ENCODE data around the gene FAM9C. TPM values are rescaled to one million over a fixed set of nuclear protein-coding genes. Genes with fewer than 3 reads are reported as not detected.

The FAM9C gene
- total RNA-seq, 1 experiment from 2014 or later = not detected

- in situ Hi-C loops (cut with HindIII; ENCODE audit: low pct_unique_long_range_greater_than_20kb, low sequenced_read_pairs) (no loop called here), intact Hi-C loops (cut with micrococcal nuclease; ENCODE audit: unreplicated experiment) (no loop called here)
- Histone ChIP-seq H3K9me3 (ENCODE audit: control insufficient read depth, insufficient read depth, low read depth, low read length) (no peaks in the 10 kb centered on the region), H3K27me3 (ENCODE audit: control insufficient read depth, insufficient read depth, low read length) (no peaks in the 10 kb centered on the region), H3K4me1 (ENCODE audit: control insufficient read depth, insufficient read depth, low read length) (no peaks in the 10 kb centered on the region), H3K27ac (ENCODE audit: low read length) (no peak overlapping the region), H3K36me3 (ENCODE audit: control insufficient read depth, insufficient read depth, low read length) (no peaks in the 10 kb centered on the region), H3K4me3 (ENCODE audit: low read depth in 2 of 2, low read length in 2 of 2) (no peak overlapping the region)
- ChIA-PET CTCF (no interaction called here), POLR2A (no interaction called here)
- no TSS peak for BruUV-seq (replicated peaks)
- ATAC-seq = no peak
- TF ChIP-seq REST (IDR thresholded peaks at IDR 0.05; ENCODE audit: insufficient read depth in 1 of 2, low read depth in 2 of 2, low read length in 1 of 2) (no peak), CTCF (IDR thresholded peaks at IDR 0.05) (no peak), POLR2AphosphoS5 (IDR thresholded peaks at IDR 0.05; ENCODE audit: low read depth, low read length) (no peak)
- DNase-seq (ENCODE audit: low read depth, low spot score) = no peak
Observed at GRCh38 chrX:13068651-13069050, 24.2 kb upstream of the FAM9C start.

- in situ Hi-C loops (cut with HindIII; ENCODE audit: low pct_unique_long_range_greater_than_20kb, low sequenced_read_pairs) (no loop called here), intact Hi-C loops (cut with micrococcal nuclease; ENCODE audit: unreplicated experiment) (no loop called here)
- H3K36me3 ChIP-seq (ENCODE audit: control insufficient read depth, insufficient read depth, low read length) = no peaks in the 10 kb centered on the region
- ATAC-seq (no peak), DNase-seq (ENCODE audit: low read depth, low spot score) (no peak)
- ChIA-PET CTCF (no interaction called here), POLR2A (no interaction called here)
- no peak overlapping the region for H3K27ac ChIP-seq (ENCODE audit: low read length)
- H3K4me1 ChIP-seq (ENCODE audit: control insufficient read depth, insufficient read depth, low read length) = no peaks in the 10 kb centered on the region
- BruUV-seq (replicated peaks) = no TSS peak
- H3K27me3 ChIP-seq (ENCODE audit: control insufficient read depth, insufficient read depth, low read length) = no peaks in the 10 kb centered on the region
- no peak for TF ChIP-seq POLR2AphosphoS5 (IDR thresholded peaks at IDR 0.05; ENCODE audit: low read depth, low read length)
- TF ChIP-seq SIN3A (IDR thresholded peaks at IDR 0.05; ENCODE audit: borderline replicate concordance, insufficient read depth, low read depth, low read length) = no peak
- no peak for TF ChIP-seq TCF7L2 (IDR thresholded peaks at IDR 0.05; ENCODE audit: low read depth, low read length)
- TF ChIP-seq CTCF (IDR thresholded peaks at IDR 0.05) = no peak
- TF ChIP-seq REST (IDR thresholded peaks at IDR 0.05; ENCODE audit: insufficient read depth in 1 of 2, low read depth in 2 of 2, low read length in 1 of 2) = no peak
- H3K9me3 ChIP-seq (ENCODE audit: control insufficient read depth, insufficient read depth, low read depth, low read length) = no peaks in the 10 kb centered on the region
- no peak overlapping the region for H3K4me3 ChIP-seq (ENCODE audit: low read depth in 2 of 2, low read length in 2 of 2)
Observed at GRCh38 chrX:13067773-13068172, 23.4 kb upstream of the FAM9C start.
